ENCODE measurements around the gene MUC6. TPM values are rescaled to one million over a fixed set of nuclear protein-coding genes. Genes with fewer than 3 reads are reported as not detected.

MUC6 gene
- total and polyA plus RNA-seq, 2 of the 8 experiments (the other 6 are each of a cell fraction or from before 2014, with no cell fraction given) = not detected

GRCh38 chr11:1072116-1072820 is 35.8 kb upstream of the MUC6 start:
- Histone ChIP-seq H3K9me3 (ENCODE audit: insufficient read depth in 2 of 2, low read depth in 1 of 2, low read length in 1 of 2) (no peaks in the 10 kb centered on the region), H3K27ac (ENCODE audit: low read depth, low read length) (no peak overlapping the region), H2BK12ac (ENCODE audit: low read depth, low read length) (no peak overlapping the region), H3K14ac (ENCODE audit: insufficient read length) (no peak overlapping the region), H3K4me1 (replicated peaks in 1 of 4; ENCODE audit: control insufficient read depth in 3 of 4, insufficient read depth in 4 of 4, low read length in 3 of 4) (peaks cover 0 to 3% (median 0%) of the 10 kb centered on the region in 4 experiments; a peak in 2 of 7 replicates), H3K36me3 (ENCODE audit: control insufficient read depth in 2 of 4, insufficient read depth in 4 of 4, low read length in 3 of 4) (no peaks in the 10 kb centered on the region), H3K79me2 (ENCODE audit: control insufficient read depth in 1 of 2, insufficient read depth in 2 of 2, low read length in 2 of 2) (no peaks in the 10 kb centered on the region), H2BK5ac (ENCODE audit: low read depth, low read length) (no peak overlapping the region), H3K9ac (replicated peaks in 1 of 4; ENCODE audit: extremely low read depth in 1 of 4, low read depth in 3 of 4, low read length in 3 of 4) (no peak overlapping the region), H3K4me3 (ENCODE audit: extremely low read depth in 1 of 4, insufficient read depth in 2 of 4, low read depth in 3 of 4, low read length in 4 of 4) (no peak overlapping the region), H3K27me3 (replicated peaks in 1 of 4; ENCODE audit: control insufficient read depth in 3 of 4, extremely low read depth in 1 of 4, insufficient read depth in 3 of 4, low read length in 3 of 4) (peaks cover 0 to 2% (median 0%) of the 10 kb centered on the region in 4 experiments; a peak in 1 of 7 replicates), H2BK15ac (ENCODE audit: low read length) (no peak overlapping the region), H2AK5ac (ENCODE audit: low read depth, low read length) (no peak overlapping the region), H3K23me2 (ENCODE audit: low read depth, low read length) (peaks cover 6% of the 10 kb centered on the region; the same call in 1 of the 2 replicates), H4K20me1 (replicated peaks in 1 of 2; ENCODE audit: control insufficient read depth in 1 of 2, insufficient read depth in 2 of 2, low read length in 2 of 2) (peaks cover 0 to 2% of the 10 kb centered on the region in 2 experiments), H2BK20ac (ENCODE audit: low read length) (no peak overlapping the region), H2AFZ (ENCODE audit: low read length) (no peak overlapping the region), H3K4ac (replicated peaks; ENCODE audit: insufficient read length, low read depth, low read length) (no peak overlapping the region), H3K23ac (ENCODE audit: insufficient read length) (no peak overlapping the region), H3K79me1 (ENCODE audit: low read depth, low read length) (no peaks in the 10 kb centered on the region), H4K91ac (replicated peaks; ENCODE audit: insufficient read length, low read length) (no peak overlapping the region), H3K56ac (replicated peaks; ENCODE audit: insufficient read length, low read depth, low read length) (no peak overlapping the region), H3K18ac (ENCODE audit: extremely low read depth, low read length) (no peak overlapping the region), H4K5ac (ENCODE audit: insufficient read length, low read depth, low read length) (no peak overlapping the region), H2BK120ac (replicated peaks; ENCODE audit: low read depth, low read length) (no peak overlapping the region), H4K8ac (ENCODE audit: extremely low read depth, insufficient read depth, low read length) (0 out of 2 replicates have a peak overlapping the region, but pooled peaks have one; percentile 68), H3K4me2 (ENCODE audit: insufficient read depth in 1 of 2, low read depth in 2 of 2, low read length in 2 of 2) (no peak overlapping the region)
- DNase-seq (ENCODE audit: low read depth in 1 of 2, low spot score in 2 of 2) = peak in 1 of 2 experiments; percentile 39
- TF ChIP-seq TEAD4 (IDR thresholded peaks at IDR 0.05; ENCODE audit: low read depth, low read length) (peak; percentile 59; the same call in 1 of the 2 replicates), JUND (IDR thresholded peaks at IDR 0.05; ENCODE audit: low read length) (no peak), EZH2 (IDR thresholded peaks at IDR 0.05; ENCODE audit: low read depth, low read length, severe bottlenecking) (no peak), CREB1 (IDR thresholded peaks at IDR 0.05) (no peak)
- ChIA-PET POLR2A (ENCODE audit: partially characterized antibody) (no interaction called here), CTCF (ENCODE audit: partially characterized antibody) (interaction anchor here (1.4 kb wide), 1 partner anchor 19 kb away, joined by 3 read pairs; no protein-coding TSS in a partner anchor)
- 92% methylated on average over 15 of the region's 18 CpGs; no CpG with 5 or more reads in 1 of the 2 experiments for WGBS, 2 experiments (ENCODE audit: extremely low coverage in 1 of 2, insufficient coverage in 1 of 2, insufficient read length in 1 of 2, insufficient replicate concordance in 2 of 2, low coverage in 1 of 2, low lambda C conversion rate in 2 of 2, missing lambda C conversion rate in 1 of 2)
- no peak for FAIRE-seq

Data from H1 (cell line).